GM18868 (cell line): ENCODE results near the gene IL20RB.
A peak's percentile ranks its signal among the peaks of the same experiment; 100 is the strongest.

Experiments used
- ATAC-seq: cut with Tn5 transposase; IDR thresholded peaks from one replicate; pipeline ENCODE4 v1.9.1; 2021; ENCODE audit warnings: mild to moderate bottlenecking, moderate library complexity; ENCODE audit not compliant: unreplicated experiment

The IL20RB gene, protein sequence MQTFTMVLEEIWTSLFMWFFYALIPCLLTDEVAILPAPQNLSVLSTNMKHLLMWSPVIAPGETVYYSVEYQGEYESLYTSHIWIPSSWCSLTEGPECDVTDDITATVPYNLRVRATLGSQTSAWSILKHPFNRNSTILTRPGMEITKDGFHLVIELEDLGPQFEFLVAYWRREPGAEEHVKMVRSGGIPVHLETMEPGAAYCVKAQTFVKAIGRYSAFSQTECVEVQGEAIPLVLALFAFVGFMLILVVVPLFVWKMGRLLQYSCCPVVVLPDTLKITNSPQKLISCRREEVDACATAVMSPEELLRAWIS

DNA sequence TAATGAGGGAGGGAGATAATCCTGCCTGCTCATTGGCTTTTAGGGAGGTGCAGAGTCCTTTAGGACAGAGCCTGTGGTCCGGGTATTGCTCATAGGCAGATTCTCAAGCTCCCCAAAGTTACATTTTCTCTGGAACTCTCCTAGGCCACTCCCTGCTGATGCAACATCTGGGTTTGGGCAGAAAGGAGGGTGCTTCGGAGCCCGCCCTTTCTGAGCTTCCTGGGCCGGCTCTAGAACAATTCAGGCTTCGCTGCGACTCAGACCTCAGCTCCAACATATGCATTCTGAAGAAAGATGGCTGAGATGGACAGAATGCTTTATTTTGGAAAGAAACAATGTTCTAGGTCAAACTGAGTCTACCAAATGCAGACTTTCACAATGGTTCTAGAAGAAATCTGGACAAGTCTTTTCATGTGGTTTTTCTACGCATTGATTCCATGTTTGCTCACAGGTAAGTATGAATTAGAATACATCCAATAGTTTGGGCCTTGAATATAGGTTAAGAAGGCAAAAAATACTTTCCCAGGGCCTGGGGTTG, at the start of gene IL20RB:
Gene IL20RB, plus strand, starts transcription at position 233 of the 538 bp plus-strand sequence. Its CDS starts 131 bp downstream, at position 364.
- no peak for ATAC-seq

DNA sequence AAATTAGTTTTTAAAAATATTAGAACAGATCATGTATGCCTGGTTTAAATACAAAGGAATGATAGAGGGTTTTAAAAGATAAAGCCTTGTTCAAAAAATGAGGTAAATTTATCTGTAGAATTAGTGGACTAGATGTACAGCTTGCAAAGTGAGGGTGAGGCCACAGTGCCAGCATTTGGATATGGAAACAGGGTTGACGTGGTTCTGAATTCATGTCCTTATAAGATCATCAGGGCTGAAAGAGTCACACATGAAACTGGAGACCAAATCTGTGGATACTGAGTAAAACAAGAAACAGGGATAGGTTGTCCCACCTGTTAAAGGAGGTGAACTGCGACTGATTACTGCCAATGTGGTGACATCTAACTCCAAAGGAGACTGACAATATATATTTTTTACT, 49.5 kb upstream of the IL20RB start:
- no peak for ATAC-seq

DNA sequence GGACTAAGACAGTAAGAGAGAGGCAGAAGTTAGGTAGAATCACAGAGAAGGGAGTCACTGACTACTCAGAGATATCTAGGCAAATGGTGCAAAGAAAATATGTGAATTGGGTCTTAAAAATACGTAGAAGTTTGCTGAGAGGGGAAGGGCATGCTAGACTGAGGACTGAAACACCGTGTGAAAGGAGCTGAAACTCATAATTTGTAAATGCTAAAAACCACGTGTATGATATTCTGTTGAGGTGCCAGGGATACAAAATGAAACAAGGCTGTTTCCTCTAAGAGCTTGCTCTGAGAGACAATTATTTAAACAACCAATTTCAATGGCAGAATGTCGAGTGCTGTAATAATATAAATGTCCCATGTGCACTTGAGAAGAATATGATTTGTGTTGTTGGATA, 48.6 kb upstream of the IL20RB start:
- ATAC-seq, result peak; percentile 73

DNA sequence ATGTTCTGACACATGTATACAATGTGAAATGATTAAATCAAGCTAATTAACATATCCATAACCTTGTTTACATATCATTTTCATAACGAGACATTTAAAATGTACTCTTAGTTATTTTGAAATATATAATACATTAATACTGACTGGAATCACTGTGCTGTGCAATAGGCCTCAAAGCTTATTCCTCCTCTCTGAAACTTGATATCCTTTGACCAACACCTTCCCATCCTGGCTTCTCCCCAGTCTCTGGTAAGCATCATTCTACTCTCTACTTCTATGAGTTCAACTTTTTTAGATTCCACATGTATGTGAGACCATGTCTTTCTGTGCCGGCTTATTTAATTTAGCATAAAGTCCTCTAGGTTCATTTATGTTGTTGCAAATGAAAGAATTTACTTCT, 47.1 kb upstream of the IL20RB start:
- ATAC-seq, result no peak

DNA sequence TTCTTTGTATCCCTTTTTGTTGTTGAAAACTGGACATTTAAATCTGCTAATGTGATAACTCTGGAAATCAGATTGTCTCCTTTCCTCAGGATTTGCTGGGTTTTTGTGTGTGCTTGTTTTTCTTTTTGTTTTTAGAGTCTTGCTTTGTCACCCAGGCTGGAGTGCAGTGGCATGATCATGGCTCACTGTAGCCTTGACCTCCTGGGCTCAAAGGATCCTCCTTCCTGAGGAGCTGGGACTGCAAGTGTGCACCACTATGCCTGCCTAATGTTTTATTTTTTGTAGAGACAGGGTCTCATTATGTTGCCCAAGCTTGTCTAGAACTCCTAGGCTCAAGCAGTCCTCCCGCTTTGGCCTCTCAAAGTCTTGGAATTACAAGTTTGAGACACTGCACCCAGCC, 44.6 kb upstream of the IL20RB start:
- ATAC-seq, result no peak

DNA sequence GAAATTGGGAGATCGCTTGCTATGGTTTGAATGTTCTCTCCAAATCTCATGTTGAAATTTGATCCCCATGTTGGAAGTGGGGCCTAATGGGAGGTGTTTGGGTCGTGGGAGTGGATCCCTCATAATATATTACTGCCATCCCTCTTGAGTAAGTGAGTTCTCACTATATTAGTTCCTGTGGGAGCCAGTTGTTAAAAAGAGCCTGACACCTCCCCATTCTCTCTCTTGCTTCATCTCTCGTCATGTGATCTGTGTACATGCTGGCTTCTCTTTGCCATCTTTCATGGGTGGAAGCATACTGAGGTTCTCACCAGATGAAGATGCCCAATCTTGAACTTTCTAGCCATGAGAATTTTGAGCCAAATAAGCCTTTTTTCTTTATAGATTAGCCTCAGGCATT, 43.0 kb upstream of the IL20RB start:
- no peak for ATAC-seq

DNA sequence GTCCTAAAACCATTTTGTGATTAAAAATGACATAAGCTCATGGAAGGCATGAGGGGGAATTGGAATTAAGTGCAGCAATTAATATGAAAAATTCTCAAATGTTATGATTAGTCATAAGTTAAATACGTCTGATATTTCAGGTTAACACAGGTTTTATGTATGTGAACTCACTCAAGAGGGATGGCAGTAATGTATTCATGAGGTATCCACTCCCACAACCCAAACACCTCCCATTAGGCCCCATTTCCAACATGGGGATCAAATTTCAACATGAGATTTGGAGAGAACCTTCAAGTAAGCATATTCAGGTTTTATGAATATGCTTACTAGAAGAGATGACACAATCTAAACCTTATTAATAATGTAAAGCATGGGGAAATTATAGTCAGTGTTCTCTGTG, 41.6 kb upstream of the IL20RB start:
- ATAC-seq, result no peak

DNA sequence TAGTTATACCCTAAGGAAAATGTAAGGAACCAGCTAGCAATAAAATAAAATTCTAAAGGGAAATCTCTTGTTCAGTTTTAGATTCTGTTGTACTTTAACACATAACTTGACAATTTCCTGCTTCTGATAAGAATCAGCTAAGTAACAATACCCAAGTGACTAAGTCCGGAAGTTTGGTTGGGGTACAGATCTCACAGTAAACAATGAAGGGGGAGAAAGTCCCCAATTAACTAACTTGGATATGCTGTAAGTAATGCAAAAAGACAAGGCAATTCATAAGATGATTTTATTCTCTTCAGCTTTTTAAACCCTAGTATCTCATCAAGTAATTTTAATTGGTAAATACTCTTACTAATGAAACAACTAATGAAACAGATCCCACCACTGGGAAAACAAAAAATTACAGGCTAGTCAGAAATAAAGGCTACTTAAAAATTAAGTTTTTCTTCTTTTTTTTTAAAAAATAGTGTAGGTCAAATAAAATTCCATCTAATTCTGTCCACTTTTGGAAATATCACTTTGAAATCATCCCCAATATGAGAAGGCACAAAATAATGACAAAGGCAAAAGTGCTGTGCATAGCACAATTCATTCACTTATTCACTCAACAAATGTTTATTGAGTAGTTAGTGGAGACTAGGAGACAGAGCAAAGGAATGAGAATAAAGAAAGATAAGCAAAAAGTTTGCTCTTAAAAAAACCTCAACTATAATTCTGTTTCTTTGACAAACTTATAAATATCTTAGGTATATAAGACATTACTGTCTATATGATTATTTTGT, 37.8 kb upstream of the IL20RB start:
- peak; percentile 84 for ATAC-seq

DNA sequence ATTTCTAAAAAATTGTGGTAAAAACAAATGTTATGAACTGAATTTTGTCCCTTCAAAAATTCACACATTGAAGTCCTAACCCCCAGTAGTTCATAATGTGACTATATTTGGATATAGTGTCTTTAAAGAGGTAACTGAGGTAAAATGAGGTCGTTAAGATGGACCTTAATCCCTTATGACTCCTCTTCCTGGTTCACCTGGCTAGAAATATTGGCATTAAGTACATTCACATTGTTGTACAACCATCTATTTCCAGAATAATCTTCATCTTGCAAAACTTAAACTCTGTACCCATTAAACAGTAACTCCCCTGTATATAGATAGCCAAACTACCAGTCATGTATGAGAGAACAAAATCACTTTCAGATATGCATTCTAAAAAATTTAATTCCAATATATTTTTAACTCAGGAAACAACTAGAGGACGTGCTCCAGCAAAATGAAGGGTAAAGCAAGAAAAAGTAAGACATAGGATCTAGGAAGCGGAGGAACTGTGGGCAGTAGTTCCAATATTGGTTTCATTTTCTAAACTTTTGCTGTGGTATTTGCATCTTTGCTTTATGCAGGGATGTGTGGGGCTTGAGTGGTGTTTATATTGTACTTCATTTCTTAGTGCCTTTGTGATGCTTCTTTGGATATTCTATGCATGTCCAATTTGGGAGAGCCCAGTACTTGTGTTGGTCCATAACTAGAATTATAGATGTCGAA, 36.7 kb upstream of the IL20RB start:
- ATAC-seq, result no peak

DNA sequence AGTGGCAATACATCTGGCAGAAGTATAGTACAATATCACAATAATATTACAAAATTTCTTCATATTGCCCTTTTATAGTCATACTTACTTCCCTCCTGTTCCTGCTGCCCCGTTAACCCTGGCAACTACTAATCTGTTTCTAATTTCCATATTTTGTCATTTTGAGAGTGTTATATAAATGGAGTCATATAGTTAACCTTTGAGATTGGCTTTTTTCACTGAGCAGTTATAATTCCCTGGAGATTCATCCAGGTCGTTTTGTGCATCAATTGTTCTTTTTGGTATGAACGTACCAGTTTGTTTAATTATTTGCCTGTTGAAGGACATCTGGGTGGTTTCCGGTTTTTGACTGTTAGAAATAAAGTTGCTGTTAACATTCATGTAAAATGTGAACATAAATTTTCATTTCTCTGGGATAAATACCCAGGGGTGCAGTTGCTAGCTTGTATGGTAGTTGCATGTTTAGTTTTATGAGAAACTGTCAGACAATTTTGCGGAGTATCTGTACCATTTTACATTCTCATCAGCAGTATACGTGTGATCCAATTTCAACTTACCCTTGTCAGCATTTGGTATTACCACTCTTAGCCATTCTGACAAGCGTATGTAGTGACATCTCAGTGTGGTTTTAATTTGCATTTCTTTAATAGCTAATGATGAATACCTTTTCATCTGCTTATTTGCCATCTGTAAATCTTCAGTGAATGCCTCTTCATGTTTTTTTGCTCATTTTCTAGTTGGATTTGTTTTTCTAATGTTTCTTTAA, 32.2 kb upstream of the IL20RB start:
- ATAC-seq, result no peak

DNA sequence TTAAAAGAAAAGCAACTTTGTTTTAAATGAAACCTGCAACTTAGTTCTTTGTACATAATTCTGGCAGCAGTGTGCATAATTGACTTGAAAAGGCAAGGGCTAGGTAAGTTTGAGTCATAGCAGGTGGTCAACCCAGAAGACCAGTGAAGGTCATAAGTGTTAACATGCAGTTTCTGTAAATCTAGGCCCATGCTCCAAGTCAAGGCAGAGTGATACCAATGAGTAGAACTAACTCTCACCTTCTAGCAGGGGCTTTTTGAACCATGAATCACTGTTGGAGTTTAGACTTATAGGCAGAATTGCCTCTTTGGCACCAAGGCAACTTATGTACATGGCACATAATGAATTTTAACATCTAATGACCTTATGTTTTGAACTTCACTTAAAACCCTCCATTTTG, 29.5 kb upstream of the IL20RB start:
- ATAC-seq, result no peak

DNA sequence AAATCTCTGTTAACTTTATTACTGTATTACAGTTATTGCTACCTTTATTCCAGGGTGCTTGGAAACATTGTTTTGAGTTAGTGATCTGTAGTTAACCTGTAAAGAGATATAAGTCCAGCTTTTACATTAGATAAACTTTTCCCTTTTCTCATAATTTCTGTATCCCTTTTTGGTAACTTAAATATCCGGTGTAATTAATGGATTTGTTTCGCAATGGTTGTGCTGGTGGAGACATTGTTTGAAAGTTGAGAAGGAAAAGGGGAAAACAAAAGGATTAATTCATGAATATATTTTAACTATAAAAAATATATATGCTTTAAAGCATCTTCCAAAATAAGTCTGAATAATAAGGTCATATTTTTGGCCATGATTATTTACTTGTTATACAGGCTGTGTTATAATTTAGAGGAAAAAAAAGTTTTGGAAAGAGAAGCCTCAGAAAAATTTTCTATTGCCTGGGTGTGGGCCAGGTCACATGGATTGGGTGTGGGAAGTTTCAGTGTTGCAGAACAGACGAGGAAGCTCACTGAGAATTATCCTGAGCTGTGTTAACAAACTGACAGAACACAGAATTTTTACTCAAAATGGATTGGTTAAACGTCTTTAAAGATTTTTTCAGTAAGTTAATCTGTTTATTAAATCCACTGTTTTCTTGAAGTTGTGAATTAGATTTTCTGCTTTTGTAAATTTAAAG, 27.7 kb upstream of the IL20RB start:
- no peak for ATAC-seq

DNA sequence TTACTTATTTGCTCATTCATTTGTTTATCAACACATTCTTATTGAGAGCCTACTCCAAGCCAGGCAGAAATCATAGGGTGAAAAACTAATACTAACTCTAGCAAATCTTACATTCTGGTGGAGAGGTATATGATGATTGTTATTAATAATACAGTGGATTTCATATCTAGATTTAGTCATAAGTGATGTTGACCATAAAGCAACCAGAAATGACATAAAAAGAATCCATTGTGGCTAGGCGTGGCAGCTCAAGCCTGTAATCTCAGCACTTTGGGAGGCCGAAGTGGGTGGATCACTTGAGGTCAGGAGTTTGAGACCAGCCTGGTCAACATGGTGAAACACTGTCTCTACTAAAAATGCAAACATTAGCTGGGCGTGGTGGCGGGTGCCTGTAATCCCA, 26.2 kb upstream of the IL20RB start:
- ATAC-seq, result no peak

DNA sequence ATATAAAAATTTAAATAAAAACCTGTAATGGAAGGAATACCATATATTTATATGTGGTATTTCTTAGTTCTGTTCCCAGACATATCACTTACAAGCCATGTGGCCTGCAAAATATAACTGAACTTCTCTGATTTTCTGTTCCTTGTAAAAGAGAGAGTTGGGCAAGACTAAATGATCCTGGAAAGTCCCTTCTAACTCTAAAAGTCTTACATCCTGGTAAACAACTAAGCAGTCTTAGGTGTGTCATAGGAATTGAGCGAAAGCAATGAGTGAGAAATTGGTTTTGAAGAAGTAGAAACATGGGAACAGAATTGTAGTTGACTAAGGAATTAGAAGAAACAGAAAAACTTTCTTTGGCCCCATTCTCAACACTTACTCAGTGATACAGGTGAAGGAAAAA, 25.3 kb upstream of the IL20RB start:
- ATAC-seq, result peak; percentile 75

DNA sequence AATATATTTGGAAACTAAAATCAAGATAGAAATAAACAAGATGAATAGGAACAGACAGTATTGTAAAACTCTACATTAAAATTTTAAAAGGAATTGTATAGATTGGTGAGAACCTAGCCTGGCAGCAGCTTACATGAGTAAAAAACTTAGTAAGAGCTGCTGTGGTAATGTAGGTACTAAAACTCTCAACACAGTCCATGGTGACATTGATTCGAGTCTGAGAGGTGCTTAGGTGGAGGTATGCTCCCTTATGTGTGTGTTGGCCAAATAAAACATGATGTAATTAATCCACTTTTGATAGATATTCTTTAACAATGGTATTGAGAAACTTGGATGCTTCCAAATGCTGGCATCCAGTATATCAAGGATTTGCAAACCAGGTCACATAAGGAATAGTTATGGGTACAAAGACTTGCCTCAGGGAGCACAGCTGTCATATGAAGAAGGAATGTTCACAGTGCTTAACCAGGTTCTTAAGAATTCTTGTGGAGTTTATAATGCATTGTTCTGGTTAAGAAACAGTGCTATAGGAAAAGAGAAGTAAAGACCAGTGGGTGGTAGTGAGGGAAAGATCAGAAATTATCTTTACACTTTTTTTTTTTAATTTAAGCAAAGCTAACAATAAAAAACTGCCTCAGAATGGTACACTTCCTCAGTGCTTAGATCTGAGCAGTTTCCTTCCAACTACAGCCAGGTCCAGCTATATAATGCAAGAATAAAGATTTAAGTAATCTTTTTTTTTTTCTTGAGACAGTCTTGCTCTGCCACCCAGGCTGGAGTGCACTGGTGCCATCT, 24.6 kb upstream of the IL20RB start:
- peak; percentile 47 for ATAC-seq

DNA sequence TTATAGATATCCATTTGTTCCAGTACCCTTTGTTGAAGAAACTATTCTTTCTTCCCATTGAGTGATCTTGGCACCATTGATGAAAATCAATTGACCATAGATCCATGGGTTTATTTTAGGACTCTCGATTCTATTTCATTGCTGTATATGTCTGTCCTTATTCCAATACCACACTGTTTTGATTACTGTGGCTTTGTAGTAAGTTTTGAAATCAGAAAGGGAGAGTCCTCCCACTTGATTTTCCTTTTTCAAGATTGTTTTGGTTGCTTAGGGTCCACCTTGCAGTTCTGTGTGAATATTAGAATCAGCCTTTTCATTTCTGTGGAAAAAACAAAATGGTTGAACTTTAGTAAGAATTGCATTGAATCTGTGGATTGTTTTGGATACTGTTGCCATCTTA, 20.6 kb upstream of the IL20RB start:
- ATAC-seq, result no peak

DNA sequence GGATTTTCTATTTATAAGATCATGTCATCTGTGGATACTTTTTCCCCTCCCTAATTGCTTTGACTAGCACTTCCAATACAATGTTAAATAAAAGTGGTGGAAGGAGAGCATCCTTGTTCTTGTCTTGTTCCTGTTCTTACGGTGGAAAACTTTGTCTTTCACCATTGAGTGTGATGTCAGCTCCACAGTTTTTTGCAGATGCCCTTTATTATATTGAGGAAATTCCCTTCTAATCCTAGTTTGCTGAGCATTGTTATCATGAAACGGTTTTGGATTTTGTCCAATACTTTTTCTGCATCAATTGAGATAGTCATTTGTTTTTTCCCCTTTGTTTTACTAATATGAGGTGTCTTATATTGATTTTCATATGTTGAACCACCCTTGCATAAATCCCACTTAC, 19.9 kb upstream of the IL20RB start:
- no peak for ATAC-seq

DNA sequence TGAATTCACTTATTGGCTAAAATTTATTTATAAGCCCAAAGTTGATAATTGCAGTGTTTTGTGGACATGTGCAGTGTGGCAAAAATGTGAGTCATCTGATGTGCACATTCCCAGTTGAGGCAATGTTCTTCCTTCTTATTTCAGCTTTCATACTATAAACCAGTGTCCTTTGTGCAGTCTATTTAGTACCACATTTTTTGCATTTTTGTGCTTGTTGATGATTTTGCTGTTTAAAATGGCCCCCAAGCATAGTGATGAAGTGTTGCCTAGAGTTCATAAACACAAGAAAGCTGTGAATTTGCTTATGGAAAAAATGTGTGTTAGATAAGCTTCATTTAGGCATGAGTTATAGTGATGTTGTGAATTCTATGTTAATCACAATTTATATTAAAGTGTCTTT, 19.4 kb upstream of the IL20RB start:
- no peak for ATAC-seq

DNA sequence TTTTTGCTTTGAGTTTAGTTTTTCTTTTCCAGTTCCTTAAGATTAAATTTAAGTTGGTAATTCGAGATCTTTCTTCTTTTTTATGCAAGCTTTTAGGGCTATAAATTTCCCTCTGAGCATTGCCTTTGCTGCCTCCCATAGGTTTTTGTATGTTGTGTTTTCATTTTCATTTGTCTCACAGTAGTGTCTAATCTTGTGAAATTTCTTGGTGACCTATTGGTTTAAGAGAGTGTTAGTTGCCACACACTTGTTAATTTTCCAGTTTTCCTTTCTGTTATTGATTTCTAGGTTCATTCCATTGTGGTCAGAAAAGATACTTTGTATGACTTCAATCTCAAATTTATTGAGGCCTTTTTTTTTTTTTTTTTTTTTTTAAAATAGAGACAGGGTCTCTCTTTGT, 18.3 kb upstream of the IL20RB start:
- ATAC-seq, result no peak
